ENCODE results near the gene ALG6.

The ALG6 gene

GRCh38 chr1:63367215-63368103 lies at the start of gene ALG6:
TSS of gene ALG6 (plus strand) at chr1:63367627. CDS start at chr1:63370978, 3,351 bp downstream.
- FAIRE-seq (peak; percentile 91), DNase-seq (ENCODE audit: insufficient read length, low spot score) (peak; percentile 93)

- no peak for DNase-seq (ENCODE audit: insufficient read length, low spot score)
- FAIRE-seq = no peak
Measured at GRCh38 chr1:63317817-63318152, 49.6 kb upstream of the ALG6 start.

DNA sequence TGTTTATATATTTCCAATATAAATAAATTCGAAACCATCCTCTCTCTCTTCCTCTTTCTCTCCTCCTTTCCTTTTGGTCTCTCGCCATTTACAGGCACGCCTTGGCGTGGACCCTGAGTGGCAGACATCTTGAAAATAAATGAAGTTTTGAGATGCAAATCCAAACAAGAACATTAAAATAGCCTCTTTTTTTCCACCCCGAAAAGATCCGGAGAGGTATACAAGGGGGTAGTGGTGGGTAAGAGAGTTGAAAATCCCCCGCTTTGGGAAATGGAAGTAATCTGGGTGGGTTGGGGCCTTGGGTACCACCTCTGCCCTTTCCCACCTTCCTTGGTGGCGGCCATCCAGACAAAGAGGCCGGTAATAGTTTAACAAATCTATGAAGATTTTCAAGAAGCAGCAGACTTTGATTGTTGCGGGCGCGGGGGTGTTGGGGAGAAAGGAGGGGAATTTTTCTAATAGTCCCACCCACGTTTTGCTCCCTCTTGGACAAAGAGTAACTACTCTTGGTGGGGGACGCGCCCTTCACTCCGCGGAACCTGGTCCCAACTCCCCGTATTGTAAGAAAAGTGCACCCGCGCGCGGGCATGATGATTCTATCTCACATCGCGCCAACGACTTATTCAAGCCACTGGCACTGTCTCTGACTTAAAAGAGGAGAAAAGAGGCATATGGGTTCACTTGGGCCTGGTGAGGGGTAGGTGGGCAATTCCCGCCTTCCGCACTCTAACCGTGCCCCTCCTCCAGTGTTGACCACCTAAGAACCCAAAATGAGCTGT lies 49.0 kb upstream of the ALG6 start:
- FAIRE-seq = no peak
- no peak for DNase-seq (ENCODE audit: insufficient read length, low spot score)

DNA sequence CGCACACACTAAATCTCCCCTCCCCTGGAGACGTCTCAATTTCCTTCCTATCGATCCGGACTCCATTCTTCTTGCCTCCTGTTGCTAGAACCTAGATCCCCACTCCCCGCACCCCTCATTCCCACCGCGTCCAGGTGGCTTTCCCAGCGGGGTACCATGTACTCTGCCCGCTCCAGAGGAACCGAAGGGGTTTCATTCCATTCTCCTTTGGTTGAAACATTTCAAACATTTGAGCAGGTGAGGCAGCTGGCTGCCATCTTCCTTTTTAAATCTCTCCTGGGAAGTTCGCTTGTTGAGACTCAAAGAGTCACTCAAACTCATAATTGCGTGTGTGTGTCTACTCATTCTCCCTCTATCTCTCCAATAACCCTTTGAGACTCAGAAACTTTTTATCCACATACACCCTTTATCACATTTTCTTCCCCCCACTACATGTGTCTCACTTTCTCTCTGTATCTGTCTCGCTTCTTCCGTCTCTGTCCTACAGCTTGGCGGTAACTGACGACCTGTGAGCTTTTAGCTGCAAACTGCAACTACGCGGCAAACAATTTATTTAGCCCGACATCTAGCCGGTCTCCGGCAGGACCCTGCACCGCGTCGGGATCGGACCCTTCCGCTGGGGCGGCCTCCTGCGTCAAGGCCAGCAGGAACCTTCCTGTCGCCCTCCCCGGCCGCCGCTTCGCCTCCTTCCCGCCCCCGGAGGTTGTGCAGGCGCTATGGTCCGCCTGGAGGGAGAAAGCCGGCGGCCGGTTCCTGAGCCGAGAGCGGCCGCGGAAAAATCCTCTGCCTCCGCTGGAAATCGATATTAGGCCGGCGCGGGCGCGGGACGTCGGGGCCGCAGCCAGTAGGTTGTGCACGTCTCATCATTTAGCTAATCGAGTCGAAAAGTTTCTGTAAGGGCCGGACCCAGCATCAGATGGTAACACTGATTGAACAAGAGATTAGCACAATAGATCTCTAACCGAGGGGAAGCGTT lies 48.1 kb upstream of the ALG6 start:
- DNase-seq (ENCODE audit: insufficient read length, low spot score) (no peak), FAIRE-seq (no peak)

DNA sequence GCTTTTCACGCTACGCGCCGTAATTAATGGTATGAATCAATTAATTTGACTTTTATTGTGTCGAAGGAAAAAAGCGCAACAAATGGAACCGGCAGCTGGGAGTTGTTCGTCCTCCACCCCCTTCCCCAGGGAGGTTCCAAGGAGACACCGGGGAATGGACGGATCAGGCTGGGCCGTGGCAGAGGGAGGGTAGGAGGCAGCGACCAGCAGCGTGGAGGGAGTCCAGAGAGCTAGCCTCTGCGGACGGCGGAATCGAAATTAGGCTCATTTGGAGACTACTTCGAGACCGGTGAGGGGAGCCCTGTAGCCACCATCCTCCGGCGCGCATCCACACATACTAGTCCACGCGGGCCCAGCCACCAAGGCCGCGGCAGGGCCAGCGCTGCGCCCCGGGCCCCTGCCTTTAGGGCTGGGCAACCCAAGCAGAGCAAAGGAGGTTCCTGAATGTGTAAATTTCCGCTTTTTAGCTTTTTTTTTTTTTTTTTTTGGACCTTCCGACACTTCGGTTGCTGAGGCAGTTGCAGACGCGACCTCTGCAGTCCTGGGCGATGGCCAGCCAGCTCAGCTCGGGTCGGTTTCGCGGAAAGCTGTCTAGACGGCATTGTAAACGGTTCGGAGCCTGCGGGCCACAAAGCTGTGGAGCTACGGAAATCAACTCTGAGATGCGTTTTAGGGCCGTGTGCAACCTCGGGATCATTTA lies 47.3 kb upstream of the ALG6 start:
- FAIRE-seq (no peak), DNase-seq (ENCODE audit: insufficient read length, low spot score) (no peak)

DNA sequence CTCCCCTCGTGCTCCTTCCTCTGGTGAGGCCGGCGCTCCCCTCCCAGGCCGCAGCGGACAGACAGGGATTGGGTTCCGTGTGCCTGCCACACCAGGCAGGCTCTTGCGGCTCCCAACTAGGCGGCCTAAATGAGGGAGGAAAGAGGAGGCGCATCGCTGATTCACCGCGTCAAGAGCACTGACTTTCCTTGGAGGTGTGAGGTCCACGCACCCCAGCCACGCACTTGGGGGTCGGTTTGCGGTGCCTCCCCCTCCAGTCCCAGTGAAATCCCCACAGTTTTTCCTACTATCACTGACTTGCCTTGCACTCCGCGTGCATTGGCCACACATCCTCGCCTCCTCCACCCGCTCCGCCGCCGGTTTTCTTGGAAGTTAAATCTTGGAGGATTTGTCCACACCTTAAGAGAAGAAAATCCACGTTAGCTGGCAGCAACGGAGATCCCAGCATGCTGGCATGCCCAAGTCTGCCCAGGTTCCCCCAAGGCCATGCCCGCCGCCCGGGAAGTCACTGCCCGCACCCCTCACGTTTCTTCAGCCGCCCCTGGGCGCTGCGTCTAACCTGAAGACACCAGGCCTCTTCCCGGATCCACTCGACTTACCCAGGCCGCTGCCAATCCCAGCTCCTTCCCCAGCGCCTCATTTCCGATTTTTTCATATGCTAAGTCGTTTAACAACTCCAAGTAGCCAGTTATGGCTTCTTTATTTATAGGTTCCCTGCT lies 46.2 kb upstream of the ALG6 start:
- no peak for DNase-seq (ENCODE audit: insufficient read length, low spot score)
- no peak for FAIRE-seq

- no peak for FAIRE-seq
Measured at GRCh38 chr1:63321785-63322113, 45.7 kb upstream of the ALG6 start.

GRCh38 chr1:63322114-63322943 lies 45.1 kb upstream of the ALG6 start, which contains the start of gene FOXD3:
TSS of gene FOXD3 (plus strand) at chr1:63322567. CDS start at chr1:63323059, 492 bp downstream.
- FAIRE-seq = peak; percentile 4

More at GRCh38 chr1:63321785-63322113, 45.7 kb upstream of the ALG6 start:
- no peak for DNase-seq (ENCODE audit: insufficient read length, low spot score)

GRCh38 chr1:63322944-63323864 lies 44.2 kb upstream of the ALG6 start:
- no peak for FAIRE-seq

More at GRCh38 chr1:63322114-63322943, 45.1 kb upstream of the ALG6 start, which contains the start of gene FOXD3:
- no peak for DNase-seq (ENCODE audit: insufficient read length, low spot score)

GRCh38 chr1:63323865-63324778 lies 43.3 kb upstream of the ALG6 start:
- no peak for DNase-seq (ENCODE audit: insufficient read length, low spot score)
- FAIRE-seq = no peak

More at GRCh38 chr1:63322944-63323864, 44.2 kb upstream of the ALG6 start:
- DNase-seq (ENCODE audit: insufficient read length, low spot score) = no peak

DNA sequence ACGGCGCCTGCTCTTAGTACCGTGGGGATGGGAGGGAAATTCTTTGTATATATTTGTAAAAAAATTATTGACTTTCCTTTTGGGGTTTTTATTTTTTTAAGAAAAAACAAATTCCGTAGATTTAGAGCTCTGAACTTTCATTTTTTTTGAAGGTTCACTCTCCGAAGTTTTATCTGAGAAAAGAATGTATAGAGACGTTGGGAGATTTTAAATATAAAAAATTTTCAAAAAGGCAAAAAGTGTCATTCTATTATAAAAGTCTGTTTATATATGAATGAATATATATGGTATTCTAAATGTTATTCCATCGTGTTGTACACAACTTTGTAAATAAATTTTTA lies 42.7 kb upstream of the ALG6 start:
- DNase-seq (ENCODE audit: insufficient read length, low spot score) (no peak), FAIRE-seq (no peak)

- FAIRE-seq = no peak
- DNase-seq (ENCODE audit: insufficient read length, low spot score) = no peak
Measured at GRCh38 chr1:63325279-63325985, 42.0 kb upstream of the ALG6 start.

DNA sequence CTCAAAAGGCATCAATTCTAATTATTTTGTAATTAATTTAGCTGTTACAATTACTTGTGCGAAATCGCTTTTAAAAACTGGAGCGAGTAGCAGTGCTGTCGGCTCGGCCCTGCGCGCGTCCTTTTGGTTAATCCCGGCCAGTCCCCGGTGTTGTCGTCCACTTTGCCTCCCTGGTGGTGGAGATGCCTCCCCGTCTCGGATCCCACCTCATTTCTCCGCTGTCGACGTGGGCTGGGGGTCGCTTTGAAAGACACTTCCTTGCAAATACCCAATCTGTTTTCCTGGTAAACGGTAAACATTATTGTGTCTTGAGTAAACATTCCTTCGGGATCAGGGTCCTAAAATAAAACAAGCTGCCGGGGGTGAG lies 41.3 kb upstream of the ALG6 start:
- no peak for FAIRE-seq
- no peak for DNase-seq (ENCODE audit: insufficient read length, low spot score)

DNA sequence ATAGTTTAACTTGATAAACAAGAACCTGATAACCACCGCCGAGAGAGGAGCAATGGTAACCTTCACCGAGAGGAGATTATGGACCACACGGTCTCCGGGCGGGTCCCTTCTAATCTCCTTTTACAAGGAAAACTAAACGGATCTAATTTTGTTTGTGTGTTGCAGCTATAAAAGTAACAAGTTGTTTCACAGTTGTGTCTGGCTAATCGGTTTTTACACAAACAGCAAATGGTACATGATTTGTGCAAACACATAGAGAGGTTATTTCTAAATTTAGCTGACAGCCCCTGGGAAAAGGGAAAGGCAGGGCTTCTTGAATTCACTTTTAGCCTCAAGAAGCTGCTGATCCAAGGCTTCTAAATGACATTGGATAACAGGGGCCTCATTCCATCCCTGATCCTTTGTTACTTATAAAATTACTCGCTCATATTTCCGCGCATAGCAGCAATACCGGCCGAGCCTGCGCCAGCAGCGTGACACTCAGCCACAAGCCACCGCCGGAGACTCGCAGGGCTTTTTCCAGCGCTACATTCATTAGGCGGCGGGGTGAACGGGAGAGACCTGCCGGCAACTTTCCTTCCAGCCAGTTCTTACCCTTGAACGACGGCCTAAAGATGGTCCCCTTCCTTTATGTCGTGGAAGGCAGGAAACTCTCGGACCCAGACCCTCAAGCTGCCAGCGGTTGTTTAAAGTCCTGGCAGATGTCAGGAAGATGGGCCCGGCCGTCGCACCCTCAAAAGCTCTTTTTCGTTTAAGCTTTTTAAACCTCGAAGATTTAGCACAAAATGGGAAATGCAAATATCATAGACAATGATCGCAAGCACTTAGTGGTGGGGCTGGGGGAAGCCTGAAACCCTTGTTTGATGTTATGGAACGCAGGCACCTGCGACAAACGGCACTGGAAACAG lies 40.7 kb upstream of the ALG6 start:
- DNase-seq (ENCODE audit: insufficient read length, low spot score) = no peak
- no peak for FAIRE-seq

Measured in GM19239 (cell line).